Measurements from ENCODE around the gene DUSP6. TPM values are rescaled to one million over a fixed set of nuclear protein-coding genes. Genes with fewer than 3 reads are reported as not detected.
A peak's percentile ranks its signal among the peaks of the same experiment; 100 is the strongest.

DUSP6 gene
- total RNA-seq, 3 donors from 2014 or later (not counting 1 experiment from before 2014, with no cell fraction given): 52.2 to 222 (median 141) TPM

- Histone ChIP-seq H3K27ac (ENCODE audit: low read length) (peak overlapping the region; percentile 90), H3K27me3 (ENCODE audit: control insufficient read depth, insufficient read depth, low read length) (no peaks in the 10 kb centered on the region), H3K9me3 (ENCODE audit: control insufficient read depth, insufficient read depth, low read length) (no peaks in the 10 kb centered on the region), H3K4me1 (ENCODE audit: control insufficient read depth, insufficient read depth, low read length) (peaks cover 40% of the 10 kb centered on the region), H3K4me3 (ENCODE audit: low read length) (peak overlapping the region; percentile 89), H3K36me3 (ENCODE audit: control insufficient read depth, insufficient read depth, low read length) (peaks cover 4% of the 10 kb centered on the region)
- no peaks in the 10 kb centered on the region for H3K9me3 Mint-ChIP-seq
- H3K36me3 Mint-ChIP-seq: no peaks in the 10 kb centered on the region
- ATAC-seq (peak; percentile 9 to 26 (median 16)), DNase-seq (peak; percentile 50 to 53)
- peak overlapping the region; percentile 93 to 95 for H3K27ac Mint-ChIP-seq
- H3K4me1 Mint-ChIP-seq: peaks cover 52 to 67% of the 10 kb centered on the region in 2 donors
- no peaks in the 10 kb centered on the region for H3K27me3 Mint-ChIP-seq (ENCODE audit: low read depth in 2 of 2)
- WGBS (ENCODE audit: insufficient coverage): under 1% methylated on average over 49 of the region's 49 CpGs
- no peak for TF ChIP-seq CTCF (IDR thresholded peaks at IDR 0.05)
- intact Hi-C loops (cut with micrococcal nuclease): loop anchor here (1.0 to 5.0 kb wide), 6 partner anchors 24 to 311 kb away; partner anchors contain the start of gene GALNT4
- peak overlapping the region; percentile 98 for H3K4me3 Mint-ChIP-seq
These were observed 1.0 kb upstream of the DUSP6 start for GRCh38 chr12:89353188-89353822.

GRCh38 chr12:89352242-89352491, 134 bp downstream of the DUSP6 start:
- H3K4me1 ChIP-seq (ENCODE audit: control insufficient read depth, insufficient read depth, low read length): peaks cover 40% of the 10 kb centered on the region
- Mint-ChIP-seq H3K9me3 (no peaks in the 10 kb centered on the region), H3K27me3 (ENCODE audit: low read depth in 2 of 2) (no peaks in the 10 kb centered on the region), H3K4me1 (peaks cover 63 to 78% of the 10 kb centered on the region in 2 donors), H3K27ac (peak overlapping the region; percentile 93 to 95), H3K36me3 (no peaks in the 10 kb centered on the region), H3K4me3 (peak overlapping the region; percentile 98)
- peak overlapping the region; percentile 89 for H3K4me3 ChIP-seq (ENCODE audit: low read length)
- WGBS (ENCODE audit: insufficient coverage): 0% methylated on average over 8 of the region's 10 CpGs
- ATAC-seq: no peak
- TF ChIP-seq CTCF (IDR thresholded peaks at IDR 0.05): no peak
- H3K27ac ChIP-seq (ENCODE audit: low read length): peak overlapping the region; percentile 90
- DNase-seq: no peak
- H3K9me3 ChIP-seq (ENCODE audit: control insufficient read depth, insufficient read depth, low read length): no peaks in the 10 kb centered on the region
- H3K27me3 ChIP-seq (ENCODE audit: control insufficient read depth, insufficient read depth, low read length): no peaks in the 10 kb centered on the region
- peaks cover 4% of the 10 kb centered on the region for H3K36me3 ChIP-seq (ENCODE audit: control insufficient read depth, insufficient read depth, low read length)
- intact Hi-C loops (cut with micrococcal nuclease): loop anchor here (2.0 to 5.0 kb wide), 5 partner anchors 70 to 310 kb away; partner anchors contain the start of gene GALNT4

- Histone ChIP-seq H3K9me3 (ENCODE audit: control insufficient read depth, insufficient read depth, low read length) (no peaks in the 10 kb centered on the region), H3K27ac (ENCODE audit: low read length) (peak overlapping the region; percentile 90), H3K4me1 (ENCODE audit: control insufficient read depth, insufficient read depth, low read length) (peaks cover 45% of the 10 kb centered on the region), H3K4me3 (ENCODE audit: low read length) (peak overlapping the region; percentile 89), H3K27me3 (ENCODE audit: control insufficient read depth, insufficient read depth, low read length) (no peaks in the 10 kb centered on the region), H3K36me3 (ENCODE audit: control insufficient read depth, insufficient read depth, low read length) (peaks cover 4% of the 10 kb centered on the region)
- Mint-ChIP-seq H3K27ac (peak overlapping the region; percentile 93 to 95), H3K4me3 (peak overlapping the region; percentile 98), H3K36me3 (no peaks in the 10 kb centered on the region), H3K9me3 (no peaks in the 10 kb centered on the region), H3K4me1 (peaks cover 68 to 84% of the 10 kb centered on the region in 2 donors), H3K27me3 (ENCODE audit: low read depth in 2 of 2) (no peaks in the 10 kb centered on the region)
- ATAC-seq (peak; percentile 13 to 35 (median 23)), DNase-seq (peak; percentile 48 to 69)
- TF ChIP-seq CTCF (IDR thresholded peaks at IDR 0.05): no peak
- under 1% methylated on average over 87 of the region's 87 CpGs for WGBS (ENCODE audit: insufficient coverage)
- intact Hi-C loops (cut with micrococcal nuclease): loop anchor here (2.0 to 5.0 kb wide), 6 partner anchors 17 to 309 kb away; partner anchors contain the start of gene GALNT4
These were observed 636 bp downstream of the DUSP6 start for GRCh38 chr12:89351489-89352241.

Data from natural killer cell (primary cell).